Activated T-cell treated with anti-CD3 and anti-CD28 coated beads for 24 hours (primary cell): ENCODE measurements around the gene TRAPPC3L.
A peak's percentile ranks its signal among the peaks of the same experiment; 100 is the strongest.

Source experiments
- DNase-seq: peaks from one replicate; pipeline ENCODE4 v3.0.0-alpha.2; 2020; ENCODE audit warnings: low read depth

TRAPPC3L gene

GRCh38 chr6:116557893-116558292, 12.4 kb upstream of the TRAPPC3L start:
- DNase-seq, result no peak

- no peak for DNase-seq
Observed at GRCh38 chr6:116556814-116557415, 11.4 kb upstream of the TRAPPC3L start.

- no peak for DNase-seq
Observed at GRCh38 chr6:116556065-116556464, 10.6 kb upstream of the TRAPPC3L start.

GRCh38 chr6:116553451-116553850, 8.0 kb upstream of the TRAPPC3L start, which contains the start of gene CALHM4:
Gene CALHM4, plus strand, starts transcription at chr6:116553751. Its CDS starts 43 bp downstream, at chr6:116553794.
- no peak for DNase-seq

- DNase-seq, result no peak
Observed at GRCh38 chr6:116550796-116551195, 5.3 kb upstream of the TRAPPC3L start.

- no peak for DNase-seq
Observed at GRCh38 chr6:116547358-116547757, 1.9 kb upstream of the TRAPPC3L start.

GRCh38 chr6:116543149-116543548, 2.3 kb downstream of the TRAPPC3L start:
- no peak for DNase-seq

- DNase-seq, result no peak
Observed at GRCh38 chr6:116542426-116542825, 3.1 kb downstream of the TRAPPC3L start.

- no peak for DNase-seq
Observed at GRCh38 chr6:116536216-116536621, 9.3 kb downstream of the TRAPPC3L start.

- DNase-seq, result no peak
Observed at GRCh38 chr6:116535109-116535508, 10.4 kb downstream of the TRAPPC3L start.

GRCh38 chr6:116533233-116533957, 12.1 kb downstream of the TRAPPC3L start:
- DNase-seq, result no peak

- DNase-seq, result peak; percentile 51
Observed at GRCh38 chr6:116531675-116532570, 13.6 kb downstream of the TRAPPC3L start.

- no peak for DNase-seq
Observed at GRCh38 chr6:116530436-116530835, 15.0 kb downstream of the TRAPPC3L start.

- DNase-seq, result no peak
Observed at GRCh38 chr6:116529466-116530290, 15.8 kb downstream of the TRAPPC3L start.

- no peak for DNase-seq
Observed at GRCh38 chr6:116528780-116529179, 16.7 kb downstream of the TRAPPC3L start.

- no peak for DNase-seq
Observed at GRCh38 chr6:116528133-116528532, 17.4 kb downstream of the TRAPPC3L start.

GRCh38 chr6:116524236-116524635, 21.2 kb downstream of the TRAPPC3L start:
- no peak for DNase-seq

GRCh38 chr6:116522896-116523295, 22.6 kb downstream of the TRAPPC3L start:
- DNase-seq, result no peak

GRCh38 chr6:116518621-116519368, 26.7 kb downstream of the TRAPPC3L start:
- no peak for DNase-seq

- no peak for DNase-seq
Observed at GRCh38 chr6:116515141-116515540, 30.3 kb downstream of the TRAPPC3L start.

- no peak for DNase-seq
Observed at GRCh38 chr6:116514111-116514510, 31.4 kb downstream of the TRAPPC3L start.
